Left ventricle myocardium inferior (tissue), 1 donor: ENCODE measurements around the gene SMYD3. TPM values are rescaled to one million over a fixed set of nuclear protein-coding genes. Genes with fewer than 3 reads are reported as not detected.

Source experiments
- DNase-seq: peaks from one replicate; pipeline ENCODE4 v3.0.0-alpha.2; 2020
- H3K27ac ChIP-seq: fragments of 200-600 bp; replicated peaks from 2 replicates; pipeline ENCODE4 v1.8.0; 2021
- H3K27me3 ChIP-seq: fragments of 200-600 bp; 2 replicates; pipeline ENCODE4 v1.8.0; 2021; ENCODE audit warnings: low read depth
- H3K36me3 ChIP-seq: fragments of 200-600 bp; 2 replicates; pipeline ENCODE4 v1.8.0; 2021
- H3K4me1 ChIP-seq: fragments of 200-600 bp; 2 replicates; pipeline ENCODE4 v1.8.0; 2021
- H3K4me3 ChIP-seq: fragments of 200-600 bp; 2 replicates; pipeline ENCODE4 v1.8.0; 2021; ENCODE audit warnings: mild to moderate bottlenecking, moderate library complexity
- H3K9me3 ChIP-seq: fragments of 200-600 bp; replicated peaks from 2 replicates; pipeline ENCODE4 v1.8.0; 2021
- CTCF ChIP-seq: fragments of 200-600 bp; IDR thresholded peaks from 2 replicates; pipeline ENCODE4 v1.8.0; 2021; ENCODE audit warnings: antibody characterized with exemption, mild to moderate bottlenecking, borderline replicate concordance
- intact Hi-C: fragments of 100-400 bp; cut with micrococcal nuclease; formaldehyde crosslinking; loops from one replicate; pipeline ENCODE4 v1.11.0; 2022
- total RNA-seq: library from RNA; stranded (reverse); fragmentation: NEBNext Ultra II Directional; extraction: Animal tissue kit (Norgen Biotek cat#: 25700); gene quantifications from one replicate; pipeline ENCODE4 v1.2.1, GENCODE V29; 2021
- donor health status: DM: no; HTN: yes; CAD: no; lungs with severe emphysema.

SMYD3 gene
- total RNA-seq, 1 donor from 2014 or later, result 9.9 TPM

- no peak for DNase-seq
- no peak overlapping the region for H3K27ac ChIP-seq
- TF ChIP-seq CTCF, result no peak
- H3K36me3 ChIP-seq, result no peaks in the 10 kb centered on the region
- no peaks in the 10 kb centered on the region for H3K4me1 ChIP-seq
- H3K4me3 ChIP-seq, result no peak overlapping the region
- no peaks in the 10 kb centered on the region for H3K27me3 ChIP-seq
- intact Hi-C loops, result no loop called here
- H3K9me3 ChIP-seq, result no peaks in the 10 kb centered on the region
Measured at GRCh38 chr1:246215510-246215903, 291.6 kb downstream of the SMYD3 start.

- Histone ChIP-seq H3K27me3 (no peaks in the 10 kb centered on the region), H3K36me3 (no peaks in the 10 kb centered on the region), H3K9me3 (no peaks in the 10 kb centered on the region), H3K27ac (no peak overlapping the region), H3K4me3 (no peak overlapping the region), H3K4me1 (no peaks in the 10 kb centered on the region)
- intact Hi-C loops, result no loop called here
- no peak for TF ChIP-seq CTCF
- DNase-seq, result no peak
Measured at GRCh38 chr1:246214708-246215509, 292.2 kb downstream of the SMYD3 start.

GRCh38 chr1:246213947-246214346 is 293.1 kb downstream of the SMYD3 start:
- no peak overlapping the region for H3K27ac ChIP-seq
- no peaks in the 10 kb centered on the region for H3K27me3 ChIP-seq
- DNase-seq, result no peak
- no peaks in the 10 kb centered on the region for H3K9me3 ChIP-seq
- H3K36me3 ChIP-seq, result no peaks in the 10 kb centered on the region
- H3K4me1 ChIP-seq, result no peaks in the 10 kb centered on the region
- H3K4me3 ChIP-seq, result no peak overlapping the region
- no peak for TF ChIP-seq CTCF
- intact Hi-C loops, result no loop called here

GRCh38 chr1:246213502-246213901 is 293.6 kb downstream of the SMYD3 start:
- no peak for DNase-seq
- Histone ChIP-seq H3K9me3 (no peaks in the 10 kb centered on the region), H3K4me1 (no peaks in the 10 kb centered on the region), H3K4me3 (no peak overlapping the region), H3K36me3 (no peaks in the 10 kb centered on the region), H3K27me3 (no peaks in the 10 kb centered on the region), H3K27ac (no peak overlapping the region)
- intact Hi-C loops, result no loop called here
- no peak for TF ChIP-seq CTCF

GRCh38 chr1:246213036-246213435 is 294.0 kb downstream of the SMYD3 start:
- no peaks in the 10 kb centered on the region for H3K27me3 ChIP-seq
- intact Hi-C loops, result no loop called here
- no peaks in the 10 kb centered on the region for H3K9me3 ChIP-seq
- H3K27ac ChIP-seq, result no peak overlapping the region
- DNase-seq, result no peak
- H3K4me1 ChIP-seq, result no peaks in the 10 kb centered on the region
- TF ChIP-seq CTCF, result no peak
- no peaks in the 10 kb centered on the region for H3K36me3 ChIP-seq
- no peak overlapping the region for H3K4me3 ChIP-seq
